RWPE1 (cell line): ENCODE results near the gene PATJ.
"Not testable (repeated sequence)": the region's sequence is repeated elsewhere in the genome, so short reads cannot be mapped to it uniquely, and the experiment has no call there.

ENCODE experiments used
- CTCF ChIA-PET: fragments of 350-600 bp; sonication (Branson Sonifier 250); formaldehyde crosslinking; extraction: SDS; loops from one replicate; lab custom pipeline; 2021; lab: Yijun Ruan, JAX
- POLR2A ChIA-PET: fragments of 400-600 bp; formaldehyde crosslinking; extraction: SDS; loops from one replicate; lab custom pipeline; 2020; ENCODE audit warnings: antibody characterized with exemption; ENCODE audit not compliant: low non-redundant PET; lab: Yijun Ruan, JAX
- DNase-seq: peaks from one replicate; pipeline ENCODE4 v3.0.0; 2012; ENCODE audit warnings: low spot score
- H3K27ac ChIP-seq: fragments of 450-650 bp; 2 replicates; pipeline ENCODE4 v1.5.1; 2017
- TF ChIP-seq, protein P1 (sequence below): fragments of 450-650 bp; conservative IDR thresholded peaks from 2 replicates; pipeline ENCODE4 v1.5.1; 2017; ENCODE audit warnings: low read depth, mild to moderate bottlenecking

PATJ gene

DNA sequence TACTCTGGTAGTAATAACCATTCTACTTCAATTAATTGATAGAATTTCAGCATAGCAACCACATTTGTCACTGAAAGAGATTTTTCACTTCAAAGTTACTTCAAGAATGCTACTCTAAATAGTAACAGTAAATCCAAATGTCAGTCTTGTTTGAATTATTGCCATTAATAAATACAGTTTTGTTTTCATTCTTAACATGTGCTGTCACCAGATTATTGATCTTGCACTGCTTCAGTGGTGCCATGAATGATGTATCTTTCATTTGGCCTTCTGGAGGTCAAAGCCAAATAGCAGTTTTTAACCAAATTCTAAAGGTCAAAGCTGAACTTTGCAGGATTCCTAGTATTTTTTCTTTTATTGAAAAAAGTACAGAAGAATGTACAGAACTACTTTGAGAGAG lies 199.5 kb downstream of the PATJ start:
- CTCF ChIA-PET: no interaction called here
- TF ChIP-seq, protein P1, sequence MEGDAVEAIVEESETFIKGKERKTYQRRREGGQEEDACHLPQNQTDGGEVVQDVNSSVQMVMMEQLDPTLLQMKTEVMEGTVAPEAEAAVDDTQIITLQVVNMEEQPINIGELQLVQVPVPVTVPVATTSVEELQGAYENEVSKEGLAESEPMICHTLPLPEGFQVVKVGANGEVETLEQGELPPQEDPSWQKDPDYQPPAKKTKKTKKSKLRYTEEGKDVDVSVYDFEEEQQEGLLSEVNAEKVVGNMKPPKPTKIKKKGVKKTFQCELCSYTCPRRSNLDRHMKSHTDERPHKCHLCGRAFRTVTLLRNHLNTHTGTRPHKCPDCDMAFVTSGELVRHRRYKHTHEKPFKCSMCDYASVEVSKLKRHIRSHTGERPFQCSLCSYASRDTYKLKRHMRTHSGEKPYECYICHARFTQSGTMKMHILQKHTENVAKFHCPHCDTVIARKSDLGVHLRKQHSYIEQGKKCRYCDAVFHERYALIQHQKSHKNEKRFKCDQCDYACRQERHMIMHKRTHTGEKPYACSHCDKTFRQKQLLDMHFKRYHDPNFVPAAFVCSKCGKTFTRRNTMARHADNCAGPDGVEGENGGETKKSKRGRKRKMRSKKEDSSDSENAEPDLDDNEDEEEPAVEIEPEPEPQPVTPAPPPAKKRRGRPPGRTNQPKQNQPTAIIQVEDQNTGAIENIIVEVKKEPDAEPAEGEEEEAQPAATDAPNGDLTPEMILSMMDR: no peak
- no peak for DNase-seq
- POLR2A ChIA-PET: no interaction called here
- no peak overlapping the region for H3K27ac ChIP-seq

DNA sequence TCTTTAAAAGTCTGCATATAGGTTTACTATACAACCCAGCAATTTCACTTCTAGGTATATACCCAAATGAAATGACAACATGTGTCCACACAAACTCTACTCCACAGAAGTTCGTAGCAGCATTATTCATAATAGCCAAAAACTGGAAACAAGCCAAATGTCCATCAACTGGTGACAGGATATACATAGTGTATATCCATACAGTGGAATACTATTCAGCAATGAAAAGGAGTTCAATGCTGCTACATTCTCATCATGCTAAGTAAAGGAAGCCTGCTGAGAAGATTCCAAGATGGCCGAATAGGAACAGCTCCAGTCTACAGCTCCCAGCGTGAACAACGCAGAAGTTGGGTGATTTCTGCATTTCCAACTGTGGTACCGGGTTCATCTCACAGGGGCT lies 200.6 kb downstream of the PATJ start:
- DNase-seq: no peak
- POLR2A ChIA-PET: no interaction called here
- no peak overlapping the region for H3K27ac ChIP-seq
- CTCF ChIA-PET: no interaction called here
- TF ChIP-seq, protein P1: no peak

DNA sequence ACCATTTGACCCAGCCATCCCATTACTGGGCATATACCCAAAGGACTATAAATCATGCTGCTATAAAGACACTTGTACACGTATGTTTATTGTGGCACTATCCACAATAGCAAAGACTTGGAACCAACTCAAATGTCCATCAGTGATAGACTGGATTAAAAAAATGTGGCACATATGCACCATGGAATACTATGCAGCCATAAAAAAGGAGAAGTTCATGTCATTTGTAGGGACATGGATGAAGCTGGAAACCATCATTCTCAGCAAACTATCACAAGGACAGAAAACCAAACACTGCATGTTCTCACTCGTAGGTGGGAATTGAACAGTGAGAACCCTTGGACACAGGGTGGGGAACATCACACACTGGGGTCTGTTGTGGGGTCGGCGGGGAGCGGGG lies 206.4 kb downstream of the PATJ start:
- POLR2A ChIA-PET, H3K27ac ChIP-seq, CTCF ChIA-PET, DNase-seq: not testable (repeated sequence)

DNA sequence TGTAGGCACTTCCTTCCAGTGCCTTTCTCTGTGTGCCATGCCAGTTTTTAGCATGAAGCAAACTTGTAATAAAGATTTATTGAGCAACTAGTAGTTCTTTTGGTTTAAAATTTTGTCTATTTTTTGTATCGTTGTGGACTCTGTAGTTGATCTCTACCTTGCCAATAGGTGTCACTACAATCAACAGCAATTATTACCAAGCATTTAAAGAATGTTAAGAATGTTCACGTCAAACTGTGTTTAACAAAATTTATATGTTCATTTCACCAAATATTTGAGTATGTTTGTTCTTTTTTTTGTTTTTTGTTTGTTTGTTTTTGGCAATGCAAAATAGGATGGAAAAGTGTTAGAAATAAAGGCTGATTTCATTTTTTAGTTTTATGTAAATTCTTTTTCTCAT lies 208.1 kb downstream of the PATJ start:
- ChIA-PET CTCF (interaction anchor here (0.7 kb wide), 1 partner anchor 145 kb away, joined by 3 read pairs; no protein-coding TSS in a partner anchor), POLR2A (no interaction called here)
- H3K27ac ChIP-seq: no peak overlapping the region
- TF ChIP-seq, protein P1: peak; percentile 32
- DNase-seq: peak; percentile 39

DNA sequence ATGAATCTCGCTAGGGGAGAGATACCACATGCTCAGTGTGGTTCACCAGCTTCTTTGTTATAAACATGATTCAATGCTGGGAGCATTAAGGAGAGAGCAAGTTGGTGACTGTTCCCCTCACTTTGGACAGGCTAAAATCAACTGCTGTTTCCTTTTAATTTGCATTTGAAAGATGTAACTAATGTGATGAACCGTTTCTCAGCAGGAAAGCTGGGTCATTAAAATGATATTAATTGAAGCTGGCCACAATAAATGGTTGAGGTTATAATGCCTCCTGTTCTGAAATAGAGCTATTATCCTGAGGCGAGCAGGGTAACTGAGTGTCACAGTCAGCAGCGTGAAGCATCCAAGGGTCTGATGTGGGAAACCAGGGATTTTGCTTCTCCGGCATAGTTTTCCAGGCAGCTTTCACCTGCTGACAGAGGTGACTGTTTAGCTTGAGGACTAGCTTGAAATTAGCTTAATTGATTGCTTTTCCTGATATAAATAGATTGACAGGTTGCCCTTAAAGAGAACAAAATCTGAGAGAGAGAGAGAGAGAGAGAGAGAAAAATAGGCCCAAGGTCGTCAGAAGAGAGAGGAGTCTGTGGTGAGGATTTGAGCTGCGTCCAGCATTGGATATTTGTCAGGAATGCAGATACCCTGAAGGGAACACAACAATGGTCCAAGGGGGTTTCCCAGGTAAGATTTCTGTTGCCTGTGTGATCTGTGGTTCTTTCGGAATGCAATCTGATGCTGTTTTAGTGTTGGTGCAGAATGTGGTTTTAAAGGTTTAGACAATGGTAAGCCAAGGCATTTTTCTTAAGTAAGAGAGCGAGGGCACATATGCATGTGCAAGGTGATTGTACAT lies 209.7 kb downstream of the PATJ start:
- CTCF ChIA-PET: interaction anchor here (0.6 kb wide), 1 partner anchor 187 kb away, joined by 3 read pairs; no protein-coding TSS in a partner anchor
- POLR2A ChIA-PET: no interaction called here
- no peak for DNase-seq

DNA sequence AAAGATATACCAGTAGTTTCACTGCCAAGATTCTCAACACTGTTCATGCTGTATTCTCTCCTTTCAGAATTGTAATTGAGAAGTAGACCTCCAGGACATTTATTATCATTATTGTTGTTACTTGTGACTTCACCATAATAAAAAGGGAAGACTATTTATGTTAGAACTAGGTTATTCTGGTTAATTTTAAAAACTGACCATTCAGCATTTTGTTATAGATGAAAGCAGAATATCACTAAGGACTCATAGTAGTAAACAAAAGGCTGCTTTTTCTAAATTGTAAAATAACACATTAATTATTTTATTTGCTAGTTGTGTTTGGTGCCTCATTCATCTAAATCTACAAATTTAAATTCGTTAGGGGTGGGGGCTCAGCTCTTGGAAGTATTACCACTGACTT lies 210.4 kb downstream of the PATJ start:
- ChIA-PET CTCF (interaction anchor here (0.9 kb wide), 1 partner anchor 137 kb away, joined by 3 read pairs; no protein-coding TSS in a partner anchor), POLR2A (no interaction called here)
- TF ChIP-seq, protein P1: no peak
- no peak overlapping the region for H3K27ac ChIP-seq
- no peak for DNase-seq

More for the DNA sequence above, 209.7 kb downstream of the PATJ start:
- H3K27ac ChIP-seq: no peak overlapping the region
- TF ChIP-seq, protein P1: no peak
